C4-2B (cell line): ENCODE results near the gene ASPN.

Experiments
- H3K27ac ChIP-seq: fragments of 450-650 bp; 2 replicates; pipeline ENCODE4 v1.5.1; 2017
- ZFX ChIP-seq: fragments of 450-650 bp; IDR thresholded peaks from 2 replicates; pipeline ENCODE4 v1.6.1; 2017
- TF ChIP-seq, protein P1 (sequence below): fragments of 450-650 bp; conservative IDR thresholded peaks from 2 replicates; pipeline ENCODE4 v1.5.1; 2017; ENCODE audit warnings: mild to moderate bottlenecking

Gene ASPN

DNA sequence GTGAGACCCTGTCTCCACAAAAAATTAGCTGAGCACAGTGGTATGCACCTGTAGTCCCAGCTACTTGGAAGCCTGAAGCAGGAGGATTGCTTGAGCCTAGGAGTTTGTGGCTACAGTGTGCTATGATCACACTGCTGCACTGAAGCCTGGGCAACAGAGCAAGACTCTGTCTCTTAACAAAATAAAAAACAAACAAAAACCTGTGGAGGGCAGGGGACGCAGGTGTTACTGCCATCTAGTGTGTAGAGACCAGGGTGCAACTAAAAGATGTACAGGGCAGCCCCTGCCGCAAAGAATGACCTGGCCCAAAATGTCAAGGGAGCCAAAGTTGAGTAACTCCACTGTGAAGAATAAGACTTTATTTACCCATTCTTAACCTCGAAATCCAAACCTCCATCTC is 27.1 kb downstream of the ASPN start:
- no peak overlapping the region for H3K27ac ChIP-seq
- TF ChIP-seq ZFX = no peak
- TF ChIP-seq, protein P1, sequence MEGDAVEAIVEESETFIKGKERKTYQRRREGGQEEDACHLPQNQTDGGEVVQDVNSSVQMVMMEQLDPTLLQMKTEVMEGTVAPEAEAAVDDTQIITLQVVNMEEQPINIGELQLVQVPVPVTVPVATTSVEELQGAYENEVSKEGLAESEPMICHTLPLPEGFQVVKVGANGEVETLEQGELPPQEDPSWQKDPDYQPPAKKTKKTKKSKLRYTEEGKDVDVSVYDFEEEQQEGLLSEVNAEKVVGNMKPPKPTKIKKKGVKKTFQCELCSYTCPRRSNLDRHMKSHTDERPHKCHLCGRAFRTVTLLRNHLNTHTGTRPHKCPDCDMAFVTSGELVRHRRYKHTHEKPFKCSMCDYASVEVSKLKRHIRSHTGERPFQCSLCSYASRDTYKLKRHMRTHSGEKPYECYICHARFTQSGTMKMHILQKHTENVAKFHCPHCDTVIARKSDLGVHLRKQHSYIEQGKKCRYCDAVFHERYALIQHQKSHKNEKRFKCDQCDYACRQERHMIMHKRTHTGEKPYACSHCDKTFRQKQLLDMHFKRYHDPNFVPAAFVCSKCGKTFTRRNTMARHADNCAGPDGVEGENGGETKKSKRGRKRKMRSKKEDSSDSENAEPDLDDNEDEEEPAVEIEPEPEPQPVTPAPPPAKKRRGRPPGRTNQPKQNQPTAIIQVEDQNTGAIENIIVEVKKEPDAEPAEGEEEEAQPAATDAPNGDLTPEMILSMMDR = peak; percentile 62

DNA sequence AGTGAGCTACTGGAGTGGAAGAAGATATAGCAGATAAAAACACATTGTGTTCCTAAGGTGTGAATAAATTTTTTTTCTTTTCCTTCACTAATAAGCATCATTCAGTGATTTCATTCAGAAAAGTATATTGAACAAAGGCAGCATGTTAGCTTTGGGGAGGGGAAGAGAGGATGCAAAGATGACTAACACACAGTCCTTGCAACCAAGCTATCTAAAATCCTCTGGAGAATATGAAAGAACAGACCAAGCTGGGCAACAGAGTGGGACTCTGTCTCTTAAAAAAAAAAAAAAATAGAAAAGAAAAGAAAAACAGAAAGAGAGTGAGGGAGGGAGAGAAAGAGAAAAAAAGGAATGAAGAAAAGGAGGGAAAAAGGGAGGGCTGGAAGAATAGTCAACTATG is 35.8 kb downstream of the ASPN start:
- TF ChIP-seq ZFX = no peak
- no peak overlapping the region for H3K27ac ChIP-seq

DNA sequence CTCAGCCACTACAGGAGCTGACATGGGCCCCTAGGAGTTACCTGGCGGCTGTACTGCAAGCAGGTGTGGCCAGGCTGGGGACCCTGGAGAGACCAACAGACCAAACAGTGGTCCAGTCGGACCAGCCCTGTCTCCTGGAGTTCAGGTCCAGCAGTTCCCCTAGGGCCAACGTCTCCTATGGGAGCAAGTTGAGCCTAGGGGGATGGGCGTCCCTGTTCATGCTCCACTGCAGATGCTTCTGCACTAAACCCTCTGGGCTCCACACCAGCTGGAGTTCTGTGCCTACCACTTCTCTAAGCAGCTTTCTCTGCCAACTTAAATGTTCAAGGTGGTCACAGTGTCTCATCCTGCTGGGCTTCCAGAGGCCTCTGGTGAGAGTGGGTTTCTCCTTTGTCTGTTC is 37.5 kb downstream of the ASPN start:
- H3K27ac ChIP-seq = no peak overlapping the region
- TF ChIP-seq ZFX = no peak
- TF ChIP-seq, protein P1 = no peak

DNA sequence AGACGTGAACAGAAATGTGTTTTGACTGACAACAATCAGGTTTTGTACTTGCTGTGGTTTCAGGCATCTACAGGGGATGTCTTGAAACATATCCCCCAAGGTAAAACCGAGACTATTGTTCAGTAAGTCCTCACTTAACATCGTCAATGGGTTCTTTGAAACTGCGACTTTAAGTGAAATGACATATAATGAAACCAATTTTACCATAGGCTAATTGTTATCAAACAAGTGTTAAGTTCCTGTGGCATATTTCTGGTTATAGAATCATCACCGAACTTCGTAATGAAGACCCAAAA is 41.6 kb downstream of the ASPN start:
- TF ChIP-seq ZFX = no peak
- TF ChIP-seq, protein P1 = no peak
- no peak overlapping the region for H3K27ac ChIP-seq

DNA sequence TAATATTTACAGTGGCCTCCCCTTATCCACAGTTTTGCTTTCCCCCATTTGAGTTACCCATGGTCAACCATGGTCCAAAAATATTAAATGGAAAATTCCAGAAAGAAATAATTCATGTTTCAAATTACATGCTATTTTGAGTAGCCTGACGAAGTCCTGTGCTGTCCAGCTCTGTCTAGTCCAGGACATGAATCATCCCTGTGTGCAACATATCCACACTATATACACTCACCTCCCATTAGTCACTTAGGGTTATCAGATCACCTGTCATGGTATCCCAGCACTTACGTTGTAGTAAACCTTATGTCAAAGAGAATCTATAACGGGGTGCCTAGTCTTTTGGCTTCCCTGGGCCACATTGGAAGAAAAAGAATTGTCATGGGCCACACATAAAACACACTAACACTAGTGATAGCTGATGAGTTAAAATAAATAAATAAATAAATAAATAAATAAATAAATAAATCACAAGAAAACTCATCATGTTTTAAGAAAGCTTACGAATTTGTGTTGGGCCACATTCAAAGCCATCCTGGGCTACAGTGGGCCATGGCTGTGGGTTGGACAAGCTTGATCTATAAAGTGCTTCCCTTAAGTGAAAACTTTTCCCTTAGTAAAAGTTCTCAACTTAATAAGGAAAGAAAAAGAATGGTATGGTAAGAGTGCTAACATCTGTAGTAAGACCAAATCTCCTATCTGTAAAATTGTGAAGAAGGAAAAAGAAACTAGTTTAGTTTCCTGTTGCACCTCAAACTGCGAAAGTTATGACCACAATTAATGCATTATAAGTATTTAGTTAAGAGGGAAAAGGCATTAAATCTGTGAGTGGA is 42.2 kb downstream of the ASPN start:
- H3K27ac ChIP-seq = no peak overlapping the region
- no peak for TF ChIP-seq ZFX
- TF ChIP-seq, protein P1 = no peak

DNA sequence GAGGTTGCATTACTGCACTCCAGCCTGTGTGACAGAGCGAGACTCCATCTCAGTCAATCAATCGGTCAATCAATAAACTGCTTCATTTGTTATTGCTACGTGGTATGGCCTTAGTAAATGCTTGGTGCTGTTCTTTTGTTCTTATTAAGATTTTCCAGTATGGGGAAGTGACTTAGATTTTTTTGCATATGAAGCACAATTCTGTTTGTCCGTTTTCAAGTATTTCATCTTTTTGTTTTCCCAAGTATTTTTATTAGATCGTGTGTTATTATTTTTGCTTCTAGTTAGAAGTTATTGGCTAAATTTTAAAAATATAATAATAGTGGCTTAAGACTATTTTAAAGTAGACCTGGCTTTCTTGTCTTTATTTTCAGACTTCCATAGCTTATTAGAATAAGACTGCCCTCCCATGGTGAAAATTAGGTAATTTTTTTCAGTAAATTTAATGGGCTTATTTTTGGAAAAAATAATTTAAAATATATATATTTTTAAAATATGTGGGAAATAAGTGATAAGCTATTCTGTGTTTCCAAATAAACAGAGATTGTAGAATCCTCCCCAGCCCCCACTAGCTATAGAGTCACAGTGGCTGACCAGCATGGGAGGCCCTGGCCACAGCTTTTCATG is 43.3 kb downstream of the ASPN start:
- TF ChIP-seq, protein P1 = peak; percentile 63
- no peak for TF ChIP-seq ZFX
- no peak overlapping the region for H3K27ac ChIP-seq

DNA sequence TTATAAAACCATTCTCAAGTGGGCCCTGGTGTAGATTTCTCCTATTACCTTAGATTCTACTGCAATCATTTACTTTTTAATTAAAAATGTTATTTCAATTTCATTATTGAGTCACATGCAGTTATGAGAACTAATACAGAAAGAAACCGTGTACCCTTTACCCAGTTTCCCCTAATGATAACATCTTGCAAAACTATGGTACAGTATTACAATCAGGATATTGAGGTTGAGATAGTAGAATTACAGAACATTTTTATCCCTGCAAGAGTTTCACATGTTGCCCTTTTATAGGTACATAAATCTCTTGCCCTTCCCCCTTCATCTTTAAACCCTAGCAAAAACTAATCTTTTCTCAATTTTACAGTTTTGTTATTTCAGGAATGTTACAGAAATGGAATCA is 47.0 kb downstream of the ASPN start:
- no peak for TF ChIP-seq ZFX
- TF ChIP-seq, protein P1 = no peak
- no peak overlapping the region for H3K27ac ChIP-seq
